Measurements from ENCODE around the gene PPP1R13B.
"Not testable (repeated sequence)": the region's sequence is repeated elsewhere in the genome, so short reads cannot be mapped to it uniquely, and the experiment has no call there.

DNA sequence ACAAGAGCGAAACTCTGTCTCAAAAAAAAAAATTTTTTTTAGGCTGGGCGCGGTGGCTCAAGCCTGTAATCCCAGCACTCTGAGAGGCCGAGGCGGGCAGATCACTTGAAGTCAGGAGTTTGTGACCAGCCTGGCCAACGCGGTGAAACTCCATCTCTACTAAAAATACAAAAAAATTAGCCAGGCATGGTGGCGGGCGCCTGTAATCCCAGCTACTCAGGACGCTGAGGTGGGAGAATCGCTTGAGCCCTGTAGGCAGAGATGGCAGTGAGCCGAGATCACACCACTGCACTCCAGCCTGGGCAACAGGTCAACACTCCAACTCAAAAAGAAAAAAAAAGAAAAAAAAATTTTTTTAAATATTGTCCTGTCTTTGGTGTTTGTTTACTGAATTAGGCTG, 6.1 kb downstream of the PPP1R13B start:
- TF ChIP-seq, protein P1, sequence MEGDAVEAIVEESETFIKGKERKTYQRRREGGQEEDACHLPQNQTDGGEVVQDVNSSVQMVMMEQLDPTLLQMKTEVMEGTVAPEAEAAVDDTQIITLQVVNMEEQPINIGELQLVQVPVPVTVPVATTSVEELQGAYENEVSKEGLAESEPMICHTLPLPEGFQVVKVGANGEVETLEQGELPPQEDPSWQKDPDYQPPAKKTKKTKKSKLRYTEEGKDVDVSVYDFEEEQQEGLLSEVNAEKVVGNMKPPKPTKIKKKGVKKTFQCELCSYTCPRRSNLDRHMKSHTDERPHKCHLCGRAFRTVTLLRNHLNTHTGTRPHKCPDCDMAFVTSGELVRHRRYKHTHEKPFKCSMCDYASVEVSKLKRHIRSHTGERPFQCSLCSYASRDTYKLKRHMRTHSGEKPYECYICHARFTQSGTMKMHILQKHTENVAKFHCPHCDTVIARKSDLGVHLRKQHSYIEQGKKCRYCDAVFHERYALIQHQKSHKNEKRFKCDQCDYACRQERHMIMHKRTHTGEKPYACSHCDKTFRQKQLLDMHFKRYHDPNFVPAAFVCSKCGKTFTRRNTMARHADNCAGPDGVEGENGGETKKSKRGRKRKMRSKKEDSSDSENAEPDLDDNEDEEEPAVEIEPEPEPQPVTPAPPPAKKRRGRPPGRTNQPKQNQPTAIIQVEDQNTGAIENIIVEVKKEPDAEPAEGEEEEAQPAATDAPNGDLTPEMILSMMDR (IDR thresholded peaks at IDR 0.05) = not testable (repeated sequence)
- not testable (repeated sequence) for TF ChIP-seq POLR2A (IDR thresholded peaks at IDR 0.05)

Data from esophagus squamous epithelium (tissue), 4 donors.